ENCODE measurements around the gene RUNX1.

Gene RUNX1

GRCh38 chr21:34888569-34889319, 160.4 kb downstream of the RUNX1 start:
- H3K9me3 Mint-ChIP-seq = no peaks in the 10 kb centered on the region
- H3K27me3 Mint-ChIP-seq (ENCODE audit: low read depth) = peaks cover 76% of the 10 kb centered on the region
- TF ChIP-seq CTCF (IDR thresholded peaks at IDR 0.05; ENCODE audit: unreplicated experiment in 3 of 3) = no peak
- no peaks in the 10 kb centered on the region for H3K36me3 Mint-ChIP-seq (ENCODE audit: low read depth)
- peaks cover 32% of the 10 kb centered on the region for H3K4me1 Mint-ChIP-seq
- H3K4me3 Mint-ChIP-seq = peak overlapping the region; percentile 90 to 95 (median 94)
- peak overlapping the region; percentile 81 to 93 (median 84) for H3K27ac Mint-ChIP-seq

- TF ChIP-seq CTCF (IDR thresholded peaks at IDR 0.05; ENCODE audit: unreplicated experiment in 3 of 3) = no peak
- Mint-ChIP-seq H3K27ac (peak overlapping the region; percentile 22 to 75 (median 70)), H3K4me3 (peak overlapping the region; percentile 84 to 94 (median 86)), H3K27me3 (ENCODE audit: low read depth) (peaks cover 76% of the 10 kb centered on the region), H3K9me3 (no peaks in the 10 kb centered on the region), H3K4me1 (peaks cover 39% of the 10 kb centered on the region), H3K36me3 (ENCODE audit: low read depth) (no peaks in the 10 kb centered on the region)
Observed at GRCh38 chr21:34887725-34888568, 161.2 kb downstream of the RUNX1 start.

- no peak for TF ChIP-seq CTCF (IDR thresholded peaks at IDR 0.05; ENCODE audit: unreplicated experiment in 3 of 3)
- peak overlapping the region; percentile 84 to 94 (median 86) for H3K4me3 Mint-ChIP-seq
- H3K9me3 Mint-ChIP-seq = no peaks in the 10 kb centered on the region
- H3K4me1 Mint-ChIP-seq = peaks cover 40% of the 10 kb centered on the region
- H3K27ac Mint-ChIP-seq = peak overlapping the region in 1 of 3 experiments; percentile 75
- peaks cover 77% of the 10 kb centered on the region for H3K27me3 Mint-ChIP-seq (ENCODE audit: low read depth)
- no peaks in the 10 kb centered on the region for H3K36me3 Mint-ChIP-seq (ENCODE audit: low read depth)
Observed at GRCh38 chr21:34887105-34887442, 162.0 kb downstream of the RUNX1 start.

GRCh38 chr21:34886240-34887104, 162.6 kb downstream of the RUNX1 start:
- Mint-ChIP-seq H3K27me3 (ENCODE audit: low read depth) (peaks cover 74% of the 10 kb centered on the region), H3K9me3 (no peaks in the 10 kb centered on the region), H3K27ac (peak overlapping the region; percentile 35 to 90 (median 75)), H3K4me1 (peaks cover 38% of the 10 kb centered on the region), H3K36me3 (ENCODE audit: low read depth) (no peaks in the 10 kb centered on the region), H3K4me3 (peak overlapping the region; percentile 84 to 94 (median 86))
- peak in 1 of 3 experiments; percentile 17 for TF ChIP-seq CTCF (IDR thresholded peaks at IDR 0.05; ENCODE audit: unreplicated experiment in 3 of 3)

GRCh38 chr21:34885626-34886239, 163.4 kb downstream of the RUNX1 start:
- peak overlapping the region; percentile 84 to 94 (median 86) for H3K4me3 Mint-ChIP-seq
- no peak for TF ChIP-seq CTCF (IDR thresholded peaks at IDR 0.05; ENCODE audit: unreplicated experiment in 3 of 3)
- peaks cover 72% of the 10 kb centered on the region for H3K27me3 Mint-ChIP-seq (ENCODE audit: low read depth)
- no peaks in the 10 kb centered on the region for H3K9me3 Mint-ChIP-seq
- H3K4me1 Mint-ChIP-seq = peaks cover 33% of the 10 kb centered on the region
- peak overlapping the region; percentile 35 to 90 (median 61) for H3K27ac Mint-ChIP-seq
- no peaks in the 10 kb centered on the region for H3K36me3 Mint-ChIP-seq (ENCODE audit: low read depth)
